Measurements from ENCODE around the gene JADE1. TPM values are rescaled to one million over a fixed set of nuclear protein-coding genes. Genes with fewer than 3 reads are reported as not detected.

JADE1 gene
- total and polyA plus RNA-seq, 4 donors = 5.0 to 17.6 (median 10.5) TPM

GRCh38 chr4:128818442-128818841 is 8.9 kb downstream of the JADE1 start:
- no peaks in the 10 kb centered on the region for H3K36me3 ChIP-seq (ENCODE audit: control insufficient read depth in 4 of 4, insufficient read depth in 3 of 4, low read depth in 1 of 4, low read length in 3 of 4)
- TF ChIP-seq RAD21 (IDR thresholded peaks at IDR 0.05) (no peak), ZBTB33 (IDR thresholded peaks at IDR 0.05) (no peak), REST (IDR thresholded peaks at IDR 0.05) (no peak), MAX (IDR thresholded peaks at IDR 0.05) (no peak), NR2F2 (IDR thresholded peaks at IDR 0.05) (no peak), EGR1 (IDR thresholded peaks at IDR 0.05; ENCODE audit: low read depth in 2 of 2) (no peak), RXRA (IDR thresholded peaks at IDR 0.05) (no peak), HNF4G (IDR thresholded peaks at IDR 0.05) (no peak), GABPA (IDR thresholded peaks at IDR 0.05 in 1 of 2, conservative IDR thresholded peaks at IDR 0.05 in 1 of 2) (no peak), FOXA2 (IDR thresholded peaks at IDR 0.05) (no peak), FOXA1 (IDR thresholded peaks at IDR 0.05) (no peak), ATF3 (IDR thresholded peaks at IDR 0.05) (no peak), TAF1 (conservative IDR thresholded peaks at IDR 0.05) (no peak), CTCF (IDR thresholded peaks at IDR 0.05; ENCODE audit: low read depth, low read length, missing input control) (no peak), JUND (IDR thresholded peaks at IDR 0.05) (no peak)
- H3K9me3 ChIP-seq (ENCODE audit: control insufficient read depth in 4 of 4, low read length in 3 of 4) = no peaks in the 10 kb centered on the region
- H3K9ac ChIP-seq (ENCODE audit: low read depth in 1 of 2, low read length in 2 of 2) = no peak overlapping the region
- 77% methylated on average over 4 of the region's 4 CpGs for WGBS
- no peak overlapping the region for H3K27ac ChIP-seq (ENCODE audit: low read depth in 1 of 2, low read length in 2 of 2)
- no peaks in the 10 kb centered on the region for H3K27me3 ChIP-seq (ENCODE audit: control insufficient read depth in 4 of 4, insufficient read depth in 4 of 4, low read length in 3 of 4)
- no peak overlapping the region for H3K4me3 ChIP-seq (ENCODE audit: low read depth in 1 of 3, low read length in 3 of 3)
- DNase-seq (ENCODE audit: low spot score) = no peak
- H3K4me1 ChIP-seq (ENCODE audit: control insufficient read depth in 4 of 4, insufficient read depth in 4 of 4, low read length in 3 of 4) = peaks cover 3 to 12% (median 5%) of the 10 kb centered on the region in 4 donors

GRCh38 chr4:128819082-128819742 is 9.7 kb downstream of the JADE1 start:
- 79% methylated on average over 6 of the region's 6 CpGs for WGBS
- TF ChIP-seq NR2F2 (IDR thresholded peaks at IDR 0.05) (no peak), TAF1 (conservative IDR thresholded peaks at IDR 0.05) (no peak), SP1 (IDR thresholded peaks at IDR 0.05) (no peak)
- peaks cover 3 to 12% (median 5%) of the 10 kb centered on the region in 4 donors for H3K4me1 ChIP-seq (ENCODE audit: control insufficient read depth in 4 of 4, insufficient read depth in 4 of 4, low read length in 3 of 4)

More at GRCh38 chr4:128819082-128819742, 9.7 kb downstream of the JADE1 start:
- Histone ChIP-seq H3K9ac (ENCODE audit: low read depth in 1 of 2, low read length in 2 of 2) (no peak overlapping the region), H3K4me3 (ENCODE audit: low read depth in 1 of 3, low read length in 3 of 3) (no peak overlapping the region), H3K27ac (ENCODE audit: low read depth in 1 of 2, low read length in 2 of 2) (no peak overlapping the region), H3K27me3 (ENCODE audit: control insufficient read depth in 4 of 4, insufficient read depth in 4 of 4, low read length in 3 of 4) (no peaks in the 10 kb centered on the region), H3K36me3 (ENCODE audit: control insufficient read depth in 4 of 4, insufficient read depth in 3 of 4, low read depth in 1 of 4, low read length in 3 of 4) (no peaks in the 10 kb centered on the region), H3K9me3 (ENCODE audit: control insufficient read depth in 4 of 4, low read length in 3 of 4) (no peaks in the 10 kb centered on the region)
- DNase-seq (ENCODE audit: low spot score) = no peak
